T-helper 17 cell (primary cell): ENCODE results near the gene CFAP221. TPM values are rescaled to one million over a fixed set of nuclear protein-coding genes. Genes with fewer than 3 reads are reported as not detected.

ENCODE experiments used
- ATAC-seq: fragments of 150-1000 bp; cut with Tn5 transposase; 2 replicates; pipeline ENCODE4 v1.10.0; 2021; ENCODE audit warnings: mild to moderate bottlenecking, moderate library complexity
- DNase-seq, 3 donors: peaks; one replicate each; pipeline versions ENCODE4 v3.0.0 to v3.0.0-alpha.2; 2020 to 2021
- H3K9me3 ChIP-seq: one replicate; pipeline ENCODE4 v1.7.0; 2013; ENCODE audit warnings: low read length, mild to moderate bottlenecking; ENCODE audit not compliant: control insufficient read depth, poor library complexity, severe bottlenecking
- H3K27ac Mint-ChIP-seq: one replicate; pipeline ENCODE4 v1.8.0; 2022; ENCODE audit warnings: mild to moderate bottlenecking, moderate library complexity, mixed read lengths
- H3K27me3 Mint-ChIP-seq: one replicate; pipeline ENCODE4 v1.8.0; 2022; ENCODE audit warnings: mixed read lengths
- H3K36me3 Mint-ChIP-seq: one replicate; pipeline ENCODE4 v1.8.0; 2022; ENCODE audit warnings: low read depth, mixed read lengths
- H3K4me1 Mint-ChIP-seq: one replicate; pipeline ENCODE4 v1.8.0; 2022; ENCODE audit warnings: mild to moderate bottlenecking, mixed read lengths
- H3K4me3 Mint-ChIP-seq: one replicate; pipeline ENCODE4 v1.8.0; 2022; ENCODE audit warnings: mild to moderate bottlenecking, moderate library complexity, mixed read lengths
- total RNA-seq, 4 donors: library from RNA in 2 of 4; stranded (reverse) in 2 of 4; gene quantifications; one replicate each; pipeline ENCODE4 v1.2.3 and lab custom pipeline; 2022 to 2026

CFAP221 gene
- total RNA-seq, 2 donors from 2014 or later = not detected

DNA sequence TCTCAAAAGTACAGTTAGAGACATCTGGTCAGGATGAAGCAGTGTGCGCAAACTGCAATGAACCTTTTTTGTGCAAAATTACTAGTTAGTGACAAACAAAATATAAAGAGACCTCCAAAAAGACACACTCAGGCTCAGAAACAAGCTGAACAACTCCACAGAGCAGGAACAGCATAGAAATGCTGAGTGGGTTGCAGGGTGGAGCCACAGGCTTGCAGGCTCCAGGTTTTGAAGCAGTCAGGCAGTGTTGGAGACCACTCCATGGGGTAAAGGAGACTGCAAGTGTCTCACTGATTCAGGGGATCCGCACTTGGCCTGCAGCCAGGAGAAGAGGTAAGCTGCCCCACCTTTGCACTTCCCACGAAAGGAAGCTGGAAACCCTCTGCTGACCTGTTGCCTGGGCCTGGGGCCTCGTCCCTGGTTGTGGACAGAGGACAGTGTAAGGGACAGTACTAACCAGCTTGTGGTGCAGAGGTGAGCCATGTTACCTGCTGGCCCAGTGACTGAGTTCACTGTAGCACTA lies 36.4 kb downstream of the CFAP221 start:
- Mint-ChIP-seq H3K27ac (no peak overlapping the region), H3K27me3 (peaks cover 18% of the 10 kb centered on the region), H3K4me3 (no peak overlapping the region), H3K36me3 (no peaks in the 10 kb centered on the region), H3K4me1 (no peaks in the 10 kb centered on the region)
- no peak for ATAC-seq
- H3K9me3 ChIP-seq = no peaks in the 10 kb centered on the region
- no peak for DNase-seq

DNA sequence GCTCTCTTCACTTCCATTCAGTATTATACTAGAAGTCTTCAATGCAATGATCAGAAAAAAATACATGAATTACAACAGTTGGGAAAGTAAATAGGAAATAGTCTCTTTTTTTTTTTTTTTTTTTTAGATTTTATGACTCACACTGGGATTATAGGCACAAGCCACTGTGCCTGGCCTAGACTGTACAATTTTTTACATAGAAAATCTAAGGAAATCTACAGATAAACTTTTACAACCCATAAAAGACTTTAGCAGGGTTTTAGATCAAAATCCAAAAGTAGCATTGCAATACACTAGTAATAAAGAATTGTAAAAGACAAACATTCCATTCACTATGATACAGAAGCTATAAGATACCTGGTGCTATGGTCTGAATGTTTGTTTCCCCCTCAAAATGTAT lies 39.0 kb downstream of the CFAP221 start:
- ATAC-seq (no peak), DNase-seq (no peak)
- no peak overlapping the region for H3K4me3 Mint-ChIP-seq
- no peak overlapping the region for H3K27ac Mint-ChIP-seq
- no peaks in the 10 kb centered on the region for H3K9me3 ChIP-seq
- peaks cover 13% of the 10 kb centered on the region for H3K27me3 Mint-ChIP-seq
- no peaks in the 10 kb centered on the region for H3K4me1 Mint-ChIP-seq
- H3K36me3 Mint-ChIP-seq = no peaks in the 10 kb centered on the region

DNA sequence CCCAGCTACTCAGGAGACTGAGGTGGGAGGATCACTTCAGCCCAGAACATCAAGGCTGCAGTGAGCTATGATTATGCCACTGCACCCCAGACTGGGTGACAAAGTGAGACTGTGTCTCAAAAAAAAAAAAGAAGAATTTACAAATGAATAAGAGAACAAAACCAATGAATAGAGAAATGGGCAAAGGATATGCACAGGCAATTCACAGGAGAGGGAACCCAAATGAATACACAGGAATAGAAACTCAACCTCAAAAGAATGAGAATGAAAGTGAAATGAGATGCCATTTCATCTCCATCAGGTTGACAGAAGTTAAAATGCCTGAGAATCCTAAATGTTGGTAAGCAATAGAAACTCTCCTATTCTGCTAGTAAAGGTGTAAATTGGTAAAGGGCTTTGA lies 40.2 kb downstream of the CFAP221 start:
- no peaks in the 10 kb centered on the region for H3K36me3 Mint-ChIP-seq
- H3K4me3 Mint-ChIP-seq = no peak overlapping the region
- DNase-seq (no peak), ATAC-seq (no peak)
- no peaks in the 10 kb centered on the region for H3K4me1 Mint-ChIP-seq
- peaks cover 21% of the 10 kb centered on the region for H3K27me3 Mint-ChIP-seq
- no peaks in the 10 kb centered on the region for H3K9me3 ChIP-seq
- H3K27ac Mint-ChIP-seq = no peak overlapping the region

DNA sequence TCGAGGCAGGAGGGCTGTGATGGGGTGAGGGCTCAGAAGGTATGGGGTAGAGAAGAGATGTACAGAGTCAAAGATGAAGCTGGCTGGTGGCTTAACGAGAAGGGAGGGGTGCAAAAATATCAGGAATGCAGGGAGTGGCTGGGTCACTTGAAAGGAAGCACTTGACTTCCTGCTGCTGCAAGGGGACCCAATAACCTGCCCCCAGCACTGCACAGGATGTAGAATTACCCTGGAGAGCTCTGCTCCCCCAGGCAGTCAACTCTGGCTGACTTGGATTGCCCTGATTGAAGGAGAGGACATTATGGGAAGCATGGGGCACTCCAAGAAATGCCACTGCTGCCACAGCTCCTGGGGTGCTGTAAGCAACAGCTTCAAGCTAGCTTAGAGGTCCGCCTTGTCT lies 41.8 kb downstream of the CFAP221 start:
- no peaks in the 10 kb centered on the region for H3K36me3 Mint-ChIP-seq
- H3K27ac Mint-ChIP-seq = no peak overlapping the region
- no peaks in the 10 kb centered on the region for H3K4me1 Mint-ChIP-seq
- no peaks in the 10 kb centered on the region for H3K9me3 ChIP-seq
- H3K27me3 Mint-ChIP-seq = peaks cover 34% of the 10 kb centered on the region
- H3K4me3 Mint-ChIP-seq = no peak overlapping the region
- no peak for DNase-seq
- ATAC-seq = no peak

DNA sequence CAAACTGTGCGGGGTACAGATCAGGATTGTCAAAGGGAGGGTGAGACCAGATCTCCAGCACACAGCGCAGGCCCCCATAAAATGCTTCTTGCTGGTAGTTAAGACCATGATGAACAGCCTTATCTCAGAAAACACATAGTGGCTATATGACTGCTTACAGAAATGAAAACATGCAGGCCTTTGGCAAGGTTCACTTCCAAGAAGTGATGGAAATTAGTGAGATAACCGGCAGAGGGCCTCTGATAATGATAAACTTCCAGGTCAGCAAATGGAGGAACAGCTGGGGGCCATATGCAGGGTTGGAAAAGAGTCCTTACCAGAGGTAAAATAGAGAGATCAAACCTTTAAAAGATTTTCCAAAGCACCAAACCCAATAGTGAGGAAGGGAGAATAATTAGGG lies 46.6 kb downstream of the CFAP221 start:
- ATAC-seq = no peak
- Mint-ChIP-seq H3K4me3 (no peak overlapping the region), H3K27me3 (peaks cover 57% of the 10 kb centered on the region), H3K4me1 (peaks cover 6% of the 10 kb centered on the region), H3K27ac (no peak overlapping the region), H3K36me3 (no peaks in the 10 kb centered on the region)
- H3K9me3 ChIP-seq = no peaks in the 10 kb centered on the region
- DNase-seq = no peak

DNA sequence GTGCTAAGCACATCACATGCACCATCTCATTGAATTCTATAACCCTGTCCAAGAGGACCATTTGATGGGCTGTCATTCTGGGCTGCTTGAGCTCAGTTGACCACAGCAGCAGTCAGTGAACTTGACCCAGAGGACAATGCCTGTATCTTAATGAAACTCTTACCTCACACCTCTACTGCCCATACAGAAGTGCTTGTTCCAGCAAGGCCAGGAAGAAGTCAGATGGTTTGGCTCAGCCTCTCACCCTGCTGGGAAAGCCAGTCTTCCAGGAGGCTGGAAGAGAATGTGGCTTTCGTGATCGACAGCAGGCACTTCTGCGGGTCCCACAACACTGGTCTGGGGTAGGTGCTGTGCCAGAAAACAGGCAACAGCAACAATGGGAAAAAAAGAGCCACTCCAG lies 47.3 kb downstream of the CFAP221 start:
- no peak for ATAC-seq
- no peaks in the 10 kb centered on the region for H3K9me3 ChIP-seq
- H3K36me3 Mint-ChIP-seq = no peaks in the 10 kb centered on the region
- H3K4me3 Mint-ChIP-seq = no peak overlapping the region
- H3K4me1 Mint-ChIP-seq = peaks cover 6% of the 10 kb centered on the region
- no peak overlapping the region for H3K27ac Mint-ChIP-seq
- H3K27me3 Mint-ChIP-seq = peaks cover 53% of the 10 kb centered on the region
- no peak for DNase-seq

DNA sequence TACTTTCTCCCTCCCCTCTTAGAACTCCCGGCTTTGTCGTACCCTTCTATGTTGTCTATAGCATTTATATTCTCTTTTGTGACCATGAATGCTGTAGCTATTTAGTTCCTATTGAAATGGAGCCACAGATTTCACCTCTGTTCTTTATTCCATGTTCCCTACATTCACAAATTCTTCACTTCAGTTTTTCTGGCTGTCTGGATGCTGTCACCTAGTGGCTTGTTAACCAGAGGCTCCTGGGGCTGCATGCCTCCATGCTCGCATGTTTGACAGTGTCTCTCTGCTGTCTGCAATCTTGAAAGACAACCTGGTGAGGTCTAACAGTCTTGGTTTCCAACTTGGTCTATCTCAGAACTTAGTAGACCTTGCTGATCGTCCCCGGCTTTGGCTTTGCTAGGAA lies 48.2 kb downstream of the CFAP221 start:
- ATAC-seq = no peak
- Mint-ChIP-seq H3K4me3 (no peak overlapping the region), H3K27ac (no peak overlapping the region), H3K4me1 (peaks cover 6% of the 10 kb centered on the region), H3K27me3 (peaks cover 57% of the 10 kb centered on the region), H3K36me3 (no peaks in the 10 kb centered on the region)
- no peaks in the 10 kb centered on the region for H3K9me3 ChIP-seq
- no peak for DNase-seq

DNA sequence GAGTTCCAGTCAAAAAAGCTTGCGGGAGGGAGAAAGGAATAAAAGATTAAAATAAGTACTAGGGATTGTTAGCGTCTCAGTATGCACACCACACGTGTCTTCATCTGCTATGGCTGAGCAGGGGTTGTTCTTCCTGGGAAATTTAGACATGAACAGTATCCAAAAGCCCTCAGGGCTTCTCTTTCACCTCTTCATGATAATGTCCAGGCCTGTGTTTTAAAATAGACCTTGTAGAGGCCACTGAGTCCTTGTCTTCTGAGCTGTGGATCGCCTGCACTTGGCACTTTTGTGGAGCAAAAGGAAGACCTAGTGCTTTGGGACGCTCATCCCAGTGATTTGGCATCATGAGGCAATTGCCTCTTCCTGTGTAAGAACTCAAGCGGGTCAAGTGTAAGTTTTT lies 52.4 kb downstream of the CFAP221 start:
- DNase-seq (no peak), ATAC-seq (no peak)
- H3K36me3 Mint-ChIP-seq = no peaks in the 10 kb centered on the region
- H3K9me3 ChIP-seq = no peaks in the 10 kb centered on the region
- H3K27ac Mint-ChIP-seq = no peak overlapping the region
- peaks cover 6% of the 10 kb centered on the region for H3K4me1 Mint-ChIP-seq
- H3K27me3 Mint-ChIP-seq = peaks cover 43% of the 10 kb centered on the region
- H3K4me3 Mint-ChIP-seq = no peak overlapping the region

DNA sequence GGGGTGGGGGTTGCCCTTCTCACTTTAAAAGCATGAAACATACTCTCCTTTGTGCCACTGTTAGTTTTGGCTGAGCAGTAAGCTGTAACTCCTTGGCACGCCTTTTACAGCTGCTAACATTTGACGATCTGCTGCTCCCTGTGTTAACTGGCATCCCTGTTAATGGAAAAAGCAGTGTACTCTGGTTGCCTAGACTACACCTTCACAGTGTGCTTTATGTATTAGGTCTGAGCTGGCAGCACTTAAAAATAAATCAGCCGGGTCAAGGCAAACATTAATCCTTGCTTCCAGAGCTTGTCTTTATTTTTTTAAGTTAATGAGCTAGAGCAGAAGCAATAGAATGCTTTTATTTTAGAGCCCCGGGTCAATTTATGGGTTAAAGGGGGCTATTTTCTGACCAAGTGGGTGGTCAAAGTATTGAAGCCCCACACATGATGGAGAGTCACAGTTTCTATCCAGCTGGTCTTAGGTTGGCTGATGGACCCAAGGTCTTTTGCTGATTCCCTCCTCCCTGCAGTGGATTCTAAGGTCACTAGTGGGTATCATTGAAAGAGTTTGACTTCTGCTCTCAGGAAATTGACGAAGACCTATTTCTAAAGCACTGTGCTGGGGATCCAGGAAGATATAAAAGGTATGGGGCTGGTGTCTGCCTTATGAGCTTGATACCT lies 54.5 kb downstream of the CFAP221 start:
- ATAC-seq (no peak), DNase-seq (no peak)
- no peaks in the 10 kb centered on the region for H3K9me3 ChIP-seq
- Mint-ChIP-seq H3K4me1 (peaks cover 6% of the 10 kb centered on the region), H3K27me3 (peaks cover 36% of the 10 kb centered on the region), H3K27ac (no peak overlapping the region), H3K36me3 (no peaks in the 10 kb centered on the region), H3K4me3 (no peak overlapping the region)

DNA sequence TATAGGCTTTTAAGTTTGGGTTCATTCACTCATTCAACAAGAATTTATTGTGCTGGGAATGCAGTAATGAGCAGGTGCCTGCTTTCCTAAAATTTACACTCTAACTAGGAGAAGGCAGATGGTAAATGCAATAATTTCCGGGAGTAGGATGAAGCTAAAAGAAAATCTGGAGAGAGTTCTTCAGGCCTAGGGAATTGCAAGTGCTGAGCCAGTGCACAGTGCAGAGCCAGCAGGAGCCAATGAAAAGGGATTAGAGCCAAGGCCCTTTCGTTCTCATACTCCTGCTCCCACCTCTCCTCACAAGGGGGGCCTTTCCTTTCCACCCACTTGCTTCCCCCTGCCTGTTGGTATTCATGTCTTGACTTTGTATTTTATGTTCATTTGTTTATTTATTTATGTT lies 55.1 kb downstream of the CFAP221 start:
- Mint-ChIP-seq H3K27me3 (peaks cover 38% of the 10 kb centered on the region), H3K4me3 (no peak overlapping the region), H3K27ac (no peak overlapping the region), H3K36me3 (no peaks in the 10 kb centered on the region), H3K4me1 (peaks cover 6% of the 10 kb centered on the region)
- H3K9me3 ChIP-seq = no peaks in the 10 kb centered on the region
- ATAC-seq = no peak
- DNase-seq = no peak

DNA sequence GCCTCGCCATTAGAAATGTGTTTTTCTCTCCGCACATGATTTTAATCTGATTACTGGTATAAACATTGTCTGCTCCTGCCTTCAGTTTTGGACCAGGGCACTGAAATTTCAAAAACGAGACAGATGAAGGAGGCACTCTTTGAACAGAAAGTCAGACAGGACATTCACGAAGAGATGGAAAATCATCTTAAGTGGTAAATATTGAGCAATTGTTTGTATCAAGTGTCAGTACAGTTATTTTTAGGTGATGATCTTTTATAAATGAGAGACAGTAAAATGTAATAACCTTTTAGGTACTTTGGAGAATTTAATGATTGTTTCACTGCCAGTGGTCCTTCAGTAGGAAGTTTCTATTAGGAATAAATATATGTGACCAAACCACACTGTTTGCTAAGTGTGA lies 60.8 kb downstream of the CFAP221 start:
- H3K4me1 Mint-ChIP-seq = no peaks in the 10 kb centered on the region

DNA sequence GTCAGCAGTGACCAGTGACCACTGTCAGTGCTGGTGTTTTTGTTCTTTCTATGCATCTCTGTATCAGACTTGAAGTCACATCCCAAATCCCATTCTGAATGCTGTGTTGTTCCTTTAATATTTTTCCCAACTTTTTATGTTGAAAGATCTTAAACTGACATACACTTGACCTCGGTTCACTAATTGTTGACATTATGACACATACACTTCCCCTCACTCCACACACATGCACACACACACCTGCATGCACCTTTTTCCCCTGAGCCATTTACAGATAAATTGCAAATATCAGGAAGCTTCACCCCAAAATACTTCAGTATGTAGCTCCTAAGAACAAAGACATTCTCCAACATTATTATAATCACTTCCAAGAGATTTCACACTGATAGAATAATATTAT lies 62.4 kb downstream of the CFAP221 start:
- H3K27me3 Mint-ChIP-seq = peaks cover 67% of the 10 kb centered on the region
- no peaks in the 10 kb centered on the region for H3K4me1 Mint-ChIP-seq
- ATAC-seq = no peak
- no peak for DNase-seq
- no peak overlapping the region for H3K27ac Mint-ChIP-seq
- H3K36me3 Mint-ChIP-seq = no peaks in the 10 kb centered on the region
- no peak overlapping the region for H3K4me3 Mint-ChIP-seq
- no peaks in the 10 kb centered on the region for H3K9me3 ChIP-seq

More for the DNA sequence above, 60.8 kb downstream of the CFAP221 start:
- Mint-ChIP-seq H3K36me3 (no peaks in the 10 kb centered on the region), H3K4me3 (no peak overlapping the region), H3K27ac (no peak overlapping the region), H3K27me3 (peaks cover 64% of the 10 kb centered on the region)
- no peaks in the 10 kb centered on the region for H3K9me3 ChIP-seq
- ATAC-seq (no peak), DNase-seq (no peak)

DNA sequence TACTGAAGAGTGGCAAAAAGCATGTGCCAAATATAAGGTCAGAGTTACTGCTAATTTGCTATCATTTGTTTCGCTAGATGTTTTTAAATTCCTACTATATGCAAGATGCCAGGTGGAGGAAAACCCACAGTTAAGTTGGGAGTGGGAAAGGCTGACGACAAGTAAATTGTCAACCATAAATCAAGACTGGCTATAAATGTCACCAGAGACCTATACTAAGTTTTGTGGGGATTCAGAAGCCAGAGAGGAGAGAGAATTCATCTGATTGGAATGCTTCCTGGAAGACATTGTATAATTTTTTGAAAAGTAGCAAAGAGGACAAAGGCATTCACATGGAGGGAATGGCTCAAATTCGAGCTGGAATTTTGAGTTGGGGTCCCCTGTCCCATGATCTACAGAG lies 64.3 kb downstream of the CFAP221 start:
- ATAC-seq (no peak), DNase-seq (no peak)
- H3K4me1 Mint-ChIP-seq = no peaks in the 10 kb centered on the region
- peaks cover 3% of the 10 kb centered on the region for H3K9me3 ChIP-seq
- H3K4me3 Mint-ChIP-seq = no peak overlapping the region
- H3K27me3 Mint-ChIP-seq = peaks cover 62% of the 10 kb centered on the region
- H3K36me3 Mint-ChIP-seq = peaks cover 3% of the 10 kb centered on the region
- H3K27ac Mint-ChIP-seq = no peak overlapping the region

DNA sequence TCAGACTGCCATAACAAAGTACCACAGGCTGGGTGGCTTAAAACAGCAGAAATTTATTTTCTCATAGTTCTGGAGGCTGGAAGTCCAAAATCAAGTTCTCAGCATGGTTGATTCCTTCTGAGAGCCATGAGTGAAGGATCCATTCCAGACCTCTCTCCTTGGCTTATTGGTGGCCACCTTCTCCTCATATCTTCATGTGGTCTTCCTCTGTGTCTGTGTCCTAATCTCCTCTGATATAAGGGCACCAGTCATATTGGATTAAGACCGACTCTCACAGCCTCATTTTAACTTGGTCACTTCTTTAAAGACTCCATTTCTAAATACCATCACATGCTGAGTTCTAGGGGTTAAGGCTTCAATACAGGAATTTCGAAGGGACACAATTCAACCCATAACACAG lies 65.1 kb downstream of the CFAP221 start:
- H3K27ac Mint-ChIP-seq = no peak overlapping the region
- no peak for ATAC-seq
- H3K9me3 ChIP-seq = peaks cover 3% of the 10 kb centered on the region

More for the DNA sequence above, 65.1 kb downstream of the CFAP221 start:
- no peak overlapping the region for H3K4me3 Mint-ChIP-seq
- DNase-seq = no peak
- H3K27me3 Mint-ChIP-seq = peaks cover 58% of the 10 kb centered on the region
- H3K36me3 Mint-ChIP-seq = peaks cover 3% of the 10 kb centered on the region
- no peaks in the 10 kb centered on the region for H3K4me1 Mint-ChIP-seq
